Lower leg skin (tissue), 4 donors: ENCODE measurements around the gene CCDC182. TPM values are rescaled to one million over a fixed set of nuclear protein-coding genes. Genes with fewer than 3 reads are reported as not detected.

ENCODE experiments used
- DNase-seq, 2 donors: peaks; one replicate each; pipeline ENCODE4 v3.0.0-alpha.2; 2019; ENCODE audit warnings: low spot score in 2 of 2
- H3K4me3 ChIP-seq: fragments of 200-600 bp; sonication (generic); 2 replicates; pipeline ENCODE4 v1.5.1; 2017; ENCODE audit warnings: mild to moderate bottlenecking, low read depth; ENCODE audit not compliant: poor library complexity, severe bottlenecking
- POLR2A ChIP-seq, 2 donors: fragments of 450-650 bp; IDR thresholded peaks; one replicate each; pipeline ENCODE4 v1.6.1; 2016 to 2017; ENCODE audit warnings: antibody characterized with exemption in 2 of 2, mild to moderate bottlenecking in 1 of 2, moderate library complexity in 1 of 2
- WGBS, 2 donors: methylation state at CpG; one replicate each; pipeline ENCODE4 v1.1.5; 2018; 5-methylcytosine and 5-hydroxymethylcytosine counted together
- intact Hi-C: fragments of 100-400 bp; cut with DNase I; formaldehyde crosslinking; loops from one replicate; pipeline ENCODE4 v1.15.0; 2023; ENCODE audit warnings: low total_unique reads
- total RNA-seq, 4 donors: library from RNA; depleted of rRNA; stranded (reverse); fragments of >200 nt; gene quantifications; one replicate each; pipeline ENCODE4 v1.1.0, GENCODE V29; 2016
- TF ChIP-seq, protein P1 (sequence below), 3 donors: fragments of 450-650 bp; IDR thresholded peaks; one replicate each; pipeline ENCODE4 v1.5.1; 2016; ENCODE audit warnings: antibody characterized with exemption in 3 of 3, mild to moderate bottlenecking in 3 of 3, moderate library complexity in 2 of 3

Gene CCDC182
- total RNA-seq, 4 donors from 2014 or later: not detected

DNA sequence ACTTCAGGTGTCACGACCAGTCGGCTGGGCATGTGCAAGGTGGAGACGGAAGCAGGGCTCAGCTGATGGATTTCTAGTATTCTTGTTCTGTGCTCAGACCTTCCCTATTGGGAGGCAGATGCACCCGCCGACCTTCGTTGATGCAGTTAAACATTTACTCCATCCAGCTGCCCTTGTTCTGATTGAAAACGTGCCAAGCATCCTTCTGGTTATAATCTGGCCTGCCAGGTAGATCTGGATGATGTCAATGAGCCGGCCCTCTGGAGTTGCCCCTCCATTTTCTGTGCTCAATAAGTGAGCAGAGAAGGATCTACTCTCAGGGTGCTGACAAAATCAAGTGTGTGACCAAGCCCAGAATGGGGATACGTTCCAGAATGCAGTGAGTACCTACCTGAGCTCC lies 38.3 kb downstream of the CCDC182 start:
- no peak overlapping the region for H3K4me3 ChIP-seq
- DNase-seq: no peak
- intact Hi-C loops: no loop called here
- no peak for TF ChIP-seq POLR2A (IDR thresholded peaks at IDR 0.05)
- TF ChIP-seq, protein P1, sequence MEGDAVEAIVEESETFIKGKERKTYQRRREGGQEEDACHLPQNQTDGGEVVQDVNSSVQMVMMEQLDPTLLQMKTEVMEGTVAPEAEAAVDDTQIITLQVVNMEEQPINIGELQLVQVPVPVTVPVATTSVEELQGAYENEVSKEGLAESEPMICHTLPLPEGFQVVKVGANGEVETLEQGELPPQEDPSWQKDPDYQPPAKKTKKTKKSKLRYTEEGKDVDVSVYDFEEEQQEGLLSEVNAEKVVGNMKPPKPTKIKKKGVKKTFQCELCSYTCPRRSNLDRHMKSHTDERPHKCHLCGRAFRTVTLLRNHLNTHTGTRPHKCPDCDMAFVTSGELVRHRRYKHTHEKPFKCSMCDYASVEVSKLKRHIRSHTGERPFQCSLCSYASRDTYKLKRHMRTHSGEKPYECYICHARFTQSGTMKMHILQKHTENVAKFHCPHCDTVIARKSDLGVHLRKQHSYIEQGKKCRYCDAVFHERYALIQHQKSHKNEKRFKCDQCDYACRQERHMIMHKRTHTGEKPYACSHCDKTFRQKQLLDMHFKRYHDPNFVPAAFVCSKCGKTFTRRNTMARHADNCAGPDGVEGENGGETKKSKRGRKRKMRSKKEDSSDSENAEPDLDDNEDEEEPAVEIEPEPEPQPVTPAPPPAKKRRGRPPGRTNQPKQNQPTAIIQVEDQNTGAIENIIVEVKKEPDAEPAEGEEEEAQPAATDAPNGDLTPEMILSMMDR (IDR thresholded peaks at IDR 0.05): no peak
- 74 to 83% methylated on average over 9 of the region's 9 CpGs for WGBS, 2 donors

DNA sequence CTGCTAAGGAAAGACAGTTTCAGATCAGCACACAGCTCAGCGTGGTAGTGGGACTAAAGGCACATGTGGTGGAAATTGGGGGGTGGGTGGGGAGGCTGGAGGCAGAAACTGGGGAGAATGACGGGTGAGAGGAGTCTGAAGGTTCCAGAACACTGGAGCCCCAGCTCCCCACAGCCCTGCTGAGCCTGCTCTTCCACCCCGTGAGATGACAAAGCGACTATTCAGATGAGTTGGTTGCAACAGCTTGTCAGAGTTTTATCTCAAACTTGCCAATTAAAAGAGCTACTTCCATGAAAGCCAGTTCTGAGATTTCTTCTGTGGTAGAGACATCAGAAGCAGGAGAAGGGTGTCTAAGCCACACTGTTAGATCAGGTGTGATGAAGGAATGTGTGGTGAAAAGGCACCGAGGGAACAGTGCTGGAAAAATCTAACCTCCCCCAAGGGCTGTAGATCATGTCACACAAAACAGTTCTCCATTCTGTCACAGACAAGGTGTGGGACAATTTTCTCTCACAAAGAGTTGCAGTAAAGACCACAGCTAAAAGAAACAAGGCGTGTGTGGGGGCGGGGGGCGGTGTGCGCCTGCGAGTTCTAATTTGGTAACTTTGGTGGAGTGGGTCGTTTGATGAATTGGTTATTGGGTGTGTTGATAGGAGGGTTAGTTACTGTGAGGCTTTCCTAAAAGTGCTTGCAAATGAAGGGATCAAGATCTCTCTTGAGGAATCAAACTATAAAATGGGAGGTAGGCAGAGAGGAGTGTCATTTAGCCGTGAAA lies 39.0 kb downstream of the CCDC182 start:
- no peak for TF ChIP-seq POLR2A (IDR thresholded peaks at IDR 0.05)
- TF ChIP-seq, protein P1 (IDR thresholded peaks at IDR 0.05): no peak
- 53 to 65% methylated on average over 12 of the region's 12 CpGs for WGBS, 2 donors
- H3K4me3 ChIP-seq: no peak overlapping the region
- DNase-seq: no peak
- intact Hi-C loops: no loop called here

DNA sequence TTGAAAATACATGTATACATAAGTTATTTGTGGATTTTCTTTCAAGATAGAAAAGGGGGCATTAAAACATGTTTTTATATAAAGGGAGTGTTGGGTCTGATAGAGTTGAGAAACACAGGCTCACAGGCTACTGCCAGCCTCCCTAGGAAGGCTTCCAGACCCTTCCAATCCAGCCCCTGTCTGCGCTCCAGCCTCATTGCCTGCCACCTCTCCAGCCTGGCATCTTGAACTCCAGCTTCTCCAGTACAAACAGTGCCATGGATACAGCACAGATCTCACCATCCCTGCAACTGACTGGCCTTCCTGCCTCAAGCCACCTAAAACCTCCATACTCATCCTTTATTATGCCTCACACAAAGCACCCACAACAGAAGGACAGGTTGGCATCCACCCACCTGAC lies 40.7 kb downstream of the CCDC182 start:
- no peak overlapping the region for H3K4me3 ChIP-seq
- WGBS, 2 donors: 93 to 97% methylated on average over 1 of the region's 1 CpG
- intact Hi-C loops: no loop called here
- no peak for DNase-seq
- TF ChIP-seq, protein P1 (IDR thresholded peaks at IDR 0.05): no peak
- TF ChIP-seq POLR2A (IDR thresholded peaks at IDR 0.05): no peak

DNA sequence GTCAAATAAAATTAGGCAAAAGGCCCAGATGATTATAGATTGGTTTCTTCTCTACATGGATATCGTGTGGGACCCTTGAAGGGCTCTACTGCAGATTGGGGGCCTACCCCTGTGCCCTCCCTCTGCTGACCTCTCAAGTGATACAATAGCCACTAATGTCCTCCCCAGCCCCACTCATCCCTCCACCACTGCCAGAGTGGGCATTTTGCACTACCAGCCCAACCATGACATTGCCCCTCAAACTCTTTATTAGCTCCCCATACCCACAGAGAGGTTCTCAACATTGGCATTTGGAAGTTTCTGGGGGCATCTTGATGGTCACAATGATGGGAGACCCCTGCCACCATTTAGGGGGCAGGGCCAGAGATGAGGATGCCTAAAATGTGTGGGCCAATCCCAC lies 41.8 kb downstream of the CCDC182 start:
- intact Hi-C loops: no loop called here
- no peak for TF ChIP-seq POLR2A (IDR thresholded peaks at IDR 0.05)
- TF ChIP-seq, protein P1 (IDR thresholded peaks at IDR 0.05): no peak
- H3K4me3 ChIP-seq: no peak overlapping the region
- 93 to 100% methylated on average over 1 of the region's 1 CpG for WGBS, 2 donors
- DNase-seq: no peak

DNA sequence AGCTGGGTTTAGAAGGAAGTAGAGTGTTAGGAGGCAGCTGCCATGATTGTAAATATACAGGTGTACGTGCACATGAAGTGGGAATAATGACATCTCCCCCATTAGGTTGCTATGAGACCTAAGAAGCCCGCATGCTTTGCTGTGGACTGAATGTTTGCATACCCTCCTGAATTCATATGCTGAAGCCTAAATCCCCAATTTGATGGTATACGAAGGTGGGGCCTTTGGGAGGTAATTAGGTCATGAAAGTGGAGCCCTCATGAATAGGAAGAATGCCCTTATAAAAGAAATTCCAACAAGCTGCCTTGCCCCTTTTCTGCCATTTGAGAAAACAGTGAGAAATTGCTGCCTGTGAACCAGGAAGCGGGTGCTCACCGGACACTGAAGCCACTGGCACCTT lies 44.0 kb downstream of the CCDC182 start:
- DNase-seq: no peak
- TF ChIP-seq POLR2A (IDR thresholded peaks at IDR 0.05): no peak
- TF ChIP-seq, protein P1 (IDR thresholded peaks at IDR 0.05): no peak
- intact Hi-C loops: no loop called here
- H3K4me3 ChIP-seq: no peak overlapping the region
- 93 to 94% methylated on average over 5 of the region's 5 CpGs for WGBS, 2 donors
